ENCODE data around the gene PKN1. TPM values are rescaled to one million over a fixed set of nuclear protein-coding genes. Genes with fewer than 3 reads are reported as not detected.

Gene PKN1
- total and polyA plus RNA-seq, 4 donors = 53.5 to 117 (median 91.1) TPM

DNA sequence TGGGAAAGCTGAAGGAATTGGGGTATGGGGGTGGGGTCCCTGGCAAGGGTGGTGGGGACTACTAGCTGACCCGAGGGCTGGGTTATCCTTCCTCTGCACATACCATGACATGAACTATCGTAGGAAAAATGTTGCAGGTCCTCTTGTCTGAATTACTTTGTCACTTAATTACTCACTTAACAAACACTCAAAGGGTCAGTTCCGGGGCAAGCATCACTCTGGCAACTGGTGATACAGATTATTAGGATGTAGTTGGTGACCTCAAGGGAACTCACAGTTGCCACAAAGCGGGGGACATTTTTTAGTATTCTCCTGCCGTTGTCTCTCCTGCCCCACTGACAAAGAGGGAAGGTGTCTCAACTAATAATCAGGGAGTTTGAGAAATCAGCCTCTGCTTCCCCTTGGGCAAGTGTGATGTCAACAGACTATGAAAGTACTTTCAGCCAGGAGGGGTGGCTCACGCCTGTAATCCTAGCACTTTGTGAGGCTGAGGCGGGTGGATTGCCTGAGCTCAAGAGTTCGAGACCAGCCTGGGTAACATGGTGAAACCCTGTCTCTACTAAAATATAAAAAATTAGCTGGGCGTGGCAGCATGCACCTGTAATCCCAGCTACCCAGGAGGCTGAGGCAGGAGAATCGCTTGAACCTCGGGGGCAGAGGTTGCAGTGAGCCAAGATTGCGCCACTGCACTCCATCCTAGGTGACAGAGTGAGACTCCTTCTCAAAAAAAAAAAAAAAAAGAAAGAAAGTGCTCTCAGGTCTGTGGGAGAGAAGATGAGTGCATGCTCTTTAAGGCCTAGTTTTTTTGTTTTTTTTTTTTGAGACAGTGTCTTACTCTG lies 74.8 kb downstream of the PKN1 start:
- Histone ChIP-seq H3K27ac (ENCODE audit: low read depth, low read length) (no peak overlapping the region), H3K36me3 (ENCODE audit: control insufficient read depth, insufficient read depth, low read length) (no peaks in the 10 kb centered on the region), H3K27me3 (ENCODE audit: control insufficient read depth, insufficient read depth, low read length) (no peaks in the 10 kb centered on the region), H3K4me3 (ENCODE audit: low read depth, low read length) (no peak overlapping the region), H3K4me1 (ENCODE audit: control insufficient read depth, insufficient read depth, low read length) (no peaks in the 10 kb centered on the region), H3K9me3 (ENCODE audit: control insufficient read depth, insufficient read depth, low read length) (no peaks in the 10 kb centered on the region)
- no peak for DNase-seq (ENCODE audit: low read depth in 4 of 6, low spot score in 6 of 6)
- 83% methylated on average over 1 of the region's 12 CpGs for WGBS (ENCODE audit: insufficient coverage)

DNA sequence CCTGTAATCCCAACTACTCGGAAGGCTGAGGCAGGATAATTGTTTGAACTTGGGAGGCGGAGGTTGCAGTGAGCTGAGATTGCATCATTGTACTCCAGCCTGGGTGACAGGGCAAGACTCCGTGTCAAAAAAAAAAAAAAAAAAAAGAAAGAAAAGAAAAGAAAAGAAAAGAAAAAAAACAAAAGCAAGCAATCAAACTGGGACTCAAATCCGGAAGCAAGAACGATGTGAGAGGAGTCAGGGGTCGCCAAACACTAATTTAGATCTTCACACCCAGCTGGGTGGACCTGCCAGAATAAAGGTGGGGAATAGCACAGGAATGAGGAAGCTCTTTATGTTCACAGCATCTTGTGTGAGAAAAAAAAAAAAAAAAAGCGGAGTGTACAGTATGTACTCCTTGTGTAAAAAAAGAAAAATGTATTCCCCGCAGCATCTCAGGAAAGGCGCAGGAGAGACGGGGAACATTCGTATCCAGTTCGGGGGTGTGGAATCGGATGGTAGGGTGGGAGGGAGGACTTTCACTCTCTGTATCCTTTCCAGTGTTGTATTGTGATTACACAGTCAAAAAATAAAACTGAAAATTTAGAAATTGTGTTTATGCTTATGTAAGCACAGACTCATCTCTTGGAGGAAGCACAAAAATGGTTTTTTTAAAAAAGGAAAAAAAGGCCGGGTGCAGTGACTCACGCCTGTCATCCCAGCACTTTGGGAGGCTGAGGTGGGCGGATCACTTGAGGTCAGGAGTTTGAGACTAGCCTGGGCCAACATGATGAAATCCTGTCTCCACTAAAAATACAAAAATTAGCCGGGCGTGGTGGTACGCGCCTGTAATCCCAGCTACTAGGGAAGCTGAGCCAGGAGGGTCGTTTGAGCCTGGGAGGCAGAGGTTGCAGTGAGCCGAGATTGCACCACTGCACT lies 77.5 kb downstream of the PKN1 start:
- peaks cover 6% of the 10 kb centered on the region for H3K4me1 ChIP-seq (ENCODE audit: control insufficient read depth, insufficient read depth, low read length)
- WGBS (ENCODE audit: insufficient coverage) = 81% methylated on average over 13 of the region's 22 CpGs
- no peak overlapping the region for H3K27ac ChIP-seq (ENCODE audit: low read depth, low read length)
- H3K36me3 ChIP-seq (ENCODE audit: control insufficient read depth, insufficient read depth, low read length) = peaks cover 20% of the 10 kb centered on the region
- H3K4me3 ChIP-seq (ENCODE audit: low read depth, low read length) = no peak overlapping the region
- no peaks in the 10 kb centered on the region for H3K27me3 ChIP-seq (ENCODE audit: control insufficient read depth, insufficient read depth, low read length)
- H3K9me3 ChIP-seq (ENCODE audit: control insufficient read depth, insufficient read depth, low read length) = no peaks in the 10 kb centered on the region
- DNase-seq (ENCODE audit: low read depth in 4 of 6, low spot score in 6 of 6) = no peak

DNA sequence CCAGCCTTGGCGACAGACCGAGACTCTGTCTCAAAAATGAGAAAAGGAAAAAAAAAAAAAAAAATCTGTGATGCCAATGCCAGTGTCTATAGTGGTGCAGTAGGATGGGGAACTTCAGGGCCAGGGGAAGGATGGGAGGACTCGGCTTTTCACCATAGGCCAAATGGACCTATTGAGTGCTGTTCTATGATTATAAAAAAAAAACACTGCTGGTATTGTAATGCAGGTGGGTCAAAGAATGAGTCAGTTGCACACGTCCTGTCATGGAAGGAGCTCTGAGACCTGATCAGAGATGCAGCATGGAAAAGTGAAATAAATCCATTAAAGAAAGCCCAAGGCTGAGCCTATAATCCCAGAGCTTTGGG lies 78.1 kb downstream of the PKN1 start:
- 98% methylated on average over 4 of the region's 4 CpGs for WGBS (ENCODE audit: insufficient coverage)
- peaks cover 27% of the 10 kb centered on the region for H3K36me3 ChIP-seq (ENCODE audit: control insufficient read depth, insufficient read depth, low read length)

GRCh38 chr19:14512406-14512961 lies 79.4 kb downstream of the PKN1 start:
- DNase-seq (ENCODE audit: low read depth in 4 of 6, low spot score in 6 of 6) = no peak
- Histone ChIP-seq H3K4me3 (ENCODE audit: low read depth, low read length) (no peak overlapping the region), H3K27me3 (ENCODE audit: control insufficient read depth, insufficient read depth, low read length) (no peaks in the 10 kb centered on the region), H3K4me1 (ENCODE audit: control insufficient read depth, insufficient read depth, low read length) (peaks cover 22% of the 10 kb centered on the region), H3K9me3 (ENCODE audit: control insufficient read depth, insufficient read depth, low read length) (no peaks in the 10 kb centered on the region), H3K27ac (ENCODE audit: low read depth, low read length) (no peak overlapping the region), H3K36me3 (ENCODE audit: control insufficient read depth, insufficient read depth, low read length) (peaks cover 33% of the 10 kb centered on the region)
- WGBS (ENCODE audit: insufficient coverage) = 88% methylated on average over 9 of the region's 14 CpGs

More for the DNA sequence above, 78.1 kb downstream of the PKN1 start:
- H3K27me3 ChIP-seq (ENCODE audit: control insufficient read depth, insufficient read depth, low read length) = no peaks in the 10 kb centered on the region
- no peak overlapping the region for H3K27ac ChIP-seq (ENCODE audit: low read depth, low read length)
- peaks cover 12% of the 10 kb centered on the region for H3K4me1 ChIP-seq (ENCODE audit: control insufficient read depth, insufficient read depth, low read length)
- DNase-seq (ENCODE audit: low read depth in 4 of 6, low spot score in 6 of 6) = no peak
- no peak overlapping the region for H3K4me3 ChIP-seq (ENCODE audit: low read depth, low read length)
- H3K9me3 ChIP-seq (ENCODE audit: control insufficient read depth, insufficient read depth, low read length) = no peaks in the 10 kb centered on the region

- H3K4me3 ChIP-seq (ENCODE audit: low read depth, low read length) = no peak overlapping the region
- 87% methylated on average over 6 of the region's 8 CpGs for WGBS (ENCODE audit: insufficient coverage)
- no peaks in the 10 kb centered on the region for H3K9me3 ChIP-seq (ENCODE audit: control insufficient read depth, insufficient read depth, low read length)
- no peak for DNase-seq (ENCODE audit: low read depth in 4 of 6, low spot score in 6 of 6)
- no peak overlapping the region for H3K27ac ChIP-seq (ENCODE audit: low read depth, low read length)
- H3K36me3 ChIP-seq (ENCODE audit: control insufficient read depth, insufficient read depth, low read length) = peaks cover 33% of the 10 kb centered on the region
- peaks cover 30% of the 10 kb centered on the region for H3K4me1 ChIP-seq (ENCODE audit: control insufficient read depth, insufficient read depth, low read length)
- H3K27me3 ChIP-seq (ENCODE audit: control insufficient read depth, insufficient read depth, low read length) = no peaks in the 10 kb centered on the region
Observed at GRCh38 chr19:14514215-14514863, 81.2 kb downstream of the PKN1 start.

- no peak overlapping the region for H3K27ac ChIP-seq (ENCODE audit: low read depth, low read length)
Observed at GRCh38 chr19:14515501-14516047, 82.5 kb downstream of the PKN1 start.

GRCh38 chr19:14516048-14516534 lies 83.0 kb downstream of the PKN1 start:
- no peak for DNase-seq (ENCODE audit: low read depth in 4 of 6, low spot score in 6 of 6)
- Histone ChIP-seq H3K36me3 (ENCODE audit: control insufficient read depth, insufficient read depth, low read length) (peaks cover 33% of the 10 kb centered on the region), H3K27me3 (ENCODE audit: control insufficient read depth, insufficient read depth, low read length) (no peaks in the 10 kb centered on the region), H3K9me3 (ENCODE audit: control insufficient read depth, insufficient read depth, low read length) (no peaks in the 10 kb centered on the region), H3K27ac (ENCODE audit: low read depth, low read length) (no peak overlapping the region), H3K4me3 (ENCODE audit: low read depth, low read length) (peak overlapping the region; percentile 94), H3K4me1 (ENCODE audit: control insufficient read depth, insufficient read depth, low read length) (peaks cover 36% of the 10 kb centered on the region)
- 87% methylated on average over 12 of the region's 15 CpGs for WGBS (ENCODE audit: insufficient coverage)

More at GRCh38 chr19:14515501-14516047, 82.5 kb downstream of the PKN1 start:
- Histone ChIP-seq H3K27me3 (ENCODE audit: control insufficient read depth, insufficient read depth, low read length) (no peaks in the 10 kb centered on the region), H3K36me3 (ENCODE audit: control insufficient read depth, insufficient read depth, low read length) (peaks cover 33% of the 10 kb centered on the region), H3K4me1 (ENCODE audit: control insufficient read depth, insufficient read depth, low read length) (peaks cover 36% of the 10 kb centered on the region), H3K9me3 (ENCODE audit: control insufficient read depth, insufficient read depth, low read length) (no peaks in the 10 kb centered on the region), H3K4me3 (ENCODE audit: low read depth, low read length) (no peak overlapping the region)
- 86% methylated on average over 3 of the region's 8 CpGs for WGBS (ENCODE audit: insufficient coverage)
- no peak for DNase-seq (ENCODE audit: low read depth in 4 of 6, low spot score in 6 of 6)

DNA sequence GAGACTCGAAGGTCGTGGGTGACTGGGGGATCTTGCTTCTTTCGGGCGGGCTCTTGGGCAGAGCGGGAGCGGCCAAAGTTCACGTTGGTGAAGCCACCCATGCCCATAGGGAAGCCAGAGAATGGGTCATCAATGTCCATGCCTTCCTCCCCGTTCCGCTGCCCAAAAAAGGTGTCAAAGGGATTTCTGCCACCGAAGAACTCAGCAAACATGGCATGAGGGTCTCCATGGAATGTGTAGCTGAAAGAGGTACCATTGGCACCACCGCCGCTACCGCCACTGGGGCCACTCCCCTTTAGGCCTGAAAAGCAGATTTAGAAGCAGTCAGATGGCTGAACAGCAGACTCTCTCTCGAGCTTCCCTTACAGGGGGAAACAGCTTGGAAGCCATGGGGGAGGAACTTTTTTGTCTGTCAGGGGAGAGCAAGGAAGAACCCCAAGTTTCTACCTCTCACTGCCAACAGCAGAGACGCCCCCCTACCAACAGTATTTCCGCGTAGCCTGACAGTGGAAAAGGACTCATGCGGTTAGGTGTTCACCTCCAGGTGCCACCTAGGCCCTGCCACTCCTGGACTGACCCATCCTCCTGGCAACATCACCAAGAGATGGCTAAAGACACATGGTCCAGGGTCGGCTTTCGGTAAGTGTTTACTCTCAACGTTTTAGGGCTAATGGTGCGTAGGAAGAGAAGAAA lies 83.8 kb downstream of the PKN1 start:
- WGBS (ENCODE audit: insufficient coverage) = 47% methylated on average over 8 of the region's 22 CpGs
- Histone ChIP-seq H3K27ac (ENCODE audit: low read depth, low read length) (peak overlapping the region; percentile 86), H3K4me3 (ENCODE audit: low read depth, low read length) (peak overlapping the region; percentile 94), H3K36me3 (ENCODE audit: control insufficient read depth, insufficient read depth, low read length) (peaks cover 33% of the 10 kb centered on the region), H3K9me3 (ENCODE audit: control insufficient read depth, insufficient read depth, low read length) (no peaks in the 10 kb centered on the region), H3K4me1 (ENCODE audit: control insufficient read depth, insufficient read depth, low read length) (peaks cover 36% of the 10 kb centered on the region), H3K27me3 (ENCODE audit: control insufficient read depth, insufficient read depth, low read length) (no peaks in the 10 kb centered on the region)
- DNase-seq (ENCODE audit: low read depth in 4 of 6, low spot score in 6 of 6) = no peak

Measured in spinal cord (tissue), 10 donors.